GM21717 (cell line): ENCODE measurements around the gene APBB2.

Experiments
- ATAC-seq: cut with Tn5 transposase; IDR thresholded peaks from one replicate; pipeline ENCODE4 v1.9.1; 2021; ENCODE audit warnings: mild to moderate bottlenecking, moderate library complexity; ENCODE audit not compliant: unreplicated experiment

Gene APBB2

DNA sequence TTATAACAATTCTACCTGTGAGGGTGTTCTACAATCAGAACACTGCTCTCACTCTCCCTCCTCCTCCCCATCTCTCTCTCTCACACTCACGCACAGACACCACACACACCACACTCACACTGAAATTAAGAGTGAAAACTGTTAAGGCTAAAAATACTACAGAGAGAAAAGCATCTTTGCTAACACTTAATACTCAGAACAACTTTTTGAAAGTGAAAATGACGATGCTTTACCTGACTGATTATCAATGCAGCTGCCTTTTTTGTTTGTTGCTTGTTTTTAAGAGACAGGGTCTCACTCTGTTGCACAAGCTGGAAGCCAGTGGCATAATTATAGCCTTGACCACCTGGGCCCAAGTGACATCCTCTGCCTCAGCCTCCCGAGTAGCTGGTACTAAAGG is 222.4 kb downstream of the APBB2 start:
- ATAC-seq = peak; percentile 54

DNA sequence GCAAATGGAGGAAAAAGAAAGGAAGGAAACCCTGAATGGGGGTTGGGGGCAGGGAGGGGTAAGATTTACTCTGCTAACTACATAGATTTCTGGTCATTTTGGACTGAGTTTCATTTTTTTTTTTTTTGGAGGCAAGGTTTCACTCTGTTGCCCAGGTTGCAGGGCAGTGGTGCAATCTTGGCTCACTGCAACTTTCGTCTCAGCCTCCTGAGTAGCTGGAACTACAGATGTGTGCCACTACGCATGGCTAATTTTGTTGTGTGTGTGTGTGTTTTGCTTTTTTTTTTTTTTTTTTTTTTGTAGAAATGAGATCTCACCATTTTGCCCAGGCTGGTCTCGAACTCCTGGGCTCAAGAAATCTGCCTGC is 223.5 kb downstream of the APBB2 start:
- no peak for ATAC-seq

GRCh38 chr4:40990236-40990898 is 224.0 kb downstream of the APBB2 start:
- ATAC-seq = no peak

GRCh38 chr4:40987151-40987550 is 227.2 kb downstream of the APBB2 start:
- no peak for ATAC-seq

GRCh38 chr4:40986375-40986774 is 228.0 kb downstream of the APBB2 start:
- no peak for ATAC-seq

- no peak for ATAC-seq
These were observed 230.3 kb downstream of the APBB2 start for GRCh38 chr4:40984051-40984450.

DNA sequence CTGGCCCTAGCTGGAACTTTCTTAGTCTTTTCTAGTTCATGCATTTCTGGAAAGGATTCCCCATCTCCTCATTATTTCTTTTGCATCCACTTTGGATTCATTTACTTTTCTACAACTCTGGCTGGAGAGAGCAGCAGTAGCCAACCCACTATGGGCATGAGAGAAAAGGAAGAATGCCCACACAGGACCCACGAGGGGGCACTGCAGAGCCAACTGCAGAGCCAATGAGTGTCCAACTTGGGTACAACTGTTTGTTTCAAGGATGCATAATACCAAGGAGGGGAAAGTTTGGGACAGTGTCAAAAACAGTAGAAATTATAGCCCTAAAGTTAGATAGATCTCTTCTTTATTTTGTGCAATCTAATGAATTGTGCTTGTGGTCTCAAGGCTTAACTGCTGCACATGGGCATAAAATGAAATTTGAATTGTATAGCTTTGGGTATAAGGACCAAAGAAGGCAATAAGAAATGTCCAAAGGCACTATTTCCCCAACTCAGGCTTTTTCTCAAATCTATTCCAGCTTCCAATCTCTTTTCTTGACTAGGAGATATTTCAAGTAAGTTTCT is 233.9 kb downstream of the APBB2 start:
- ATAC-seq = no peak

- ATAC-seq = no peak
These were observed 235.8 kb downstream of the APBB2 start for GRCh38 chr4:40978548-40978947.

GRCh38 chr4:40976343-40976742 is 238.0 kb downstream of the APBB2 start:
- ATAC-seq = no peak

GRCh38 chr4:40972722-40973121 is 241.6 kb downstream of the APBB2 start:
- ATAC-seq = no peak

GRCh38 chr4:40971338-40971737 is 243.0 kb downstream of the APBB2 start:
- ATAC-seq = no peak

DNA sequence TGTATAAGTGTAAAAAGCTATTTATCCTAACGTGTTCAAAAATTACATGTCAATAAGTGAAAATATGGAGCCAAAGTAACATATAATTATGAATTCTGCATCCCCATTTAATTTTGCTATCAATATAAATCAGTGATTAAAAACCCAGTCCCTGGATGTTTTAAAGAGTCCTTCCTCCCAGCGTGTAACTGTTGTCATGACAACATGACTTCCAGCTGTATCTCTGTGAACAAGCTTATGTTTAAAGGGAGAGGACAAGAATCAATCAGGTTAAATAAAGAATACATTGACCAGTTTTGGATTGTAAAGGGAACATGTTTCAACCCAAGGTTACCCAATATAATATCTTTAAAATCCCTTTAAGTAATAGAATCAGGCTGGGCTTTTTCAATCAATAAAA is 244.8 kb downstream of the APBB2 start:
- ATAC-seq = no peak

DNA sequence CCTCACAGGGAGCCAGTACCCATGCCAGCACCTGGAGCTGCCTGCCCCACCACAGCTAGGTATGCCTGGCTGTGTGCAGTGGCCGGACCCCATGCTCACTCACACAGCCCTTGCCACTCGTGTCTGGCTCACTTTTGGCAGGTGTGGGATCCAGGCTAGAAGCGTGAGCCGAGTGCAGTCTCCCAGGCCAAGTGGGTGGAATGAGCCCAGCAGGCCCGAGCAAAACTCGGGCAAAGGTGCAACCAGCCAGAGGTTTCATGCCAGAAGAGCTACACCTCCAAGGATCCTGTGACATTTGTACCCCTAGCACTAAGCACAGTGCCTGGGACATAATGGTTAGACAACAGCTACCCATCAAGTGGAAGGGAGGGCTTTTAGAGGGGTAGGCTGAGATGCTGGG is 246.8 kb downstream of the APBB2 start:
- no peak for ATAC-seq

DNA sequence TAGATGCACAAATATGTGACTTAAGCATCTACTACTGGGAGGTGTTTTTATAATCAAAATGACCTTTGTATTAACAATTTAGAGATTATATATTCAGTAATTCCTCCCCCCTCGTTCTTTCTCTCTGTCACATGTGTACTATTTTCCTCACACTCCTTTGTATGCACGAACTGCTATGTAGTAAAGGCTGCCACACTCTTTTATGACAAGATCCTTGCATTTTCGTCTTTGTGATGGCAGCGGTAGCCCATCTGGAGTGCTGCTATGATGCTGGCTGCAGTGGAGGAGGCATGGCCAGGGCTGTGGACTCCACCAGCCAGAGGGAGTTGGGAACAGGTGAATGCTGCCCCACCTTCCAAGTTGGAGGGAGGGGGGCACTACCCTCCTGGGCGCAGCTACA is 248.3 kb downstream of the APBB2 start:
- ATAC-seq = no peak

- ATAC-seq = no peak
These were observed 250.4 kb downstream of the APBB2 start for GRCh38 chr4:40963897-40964478.

GRCh38 chr4:40962551-40963180 is 251.7 kb downstream of the APBB2 start:
- no peak for ATAC-seq

DNA sequence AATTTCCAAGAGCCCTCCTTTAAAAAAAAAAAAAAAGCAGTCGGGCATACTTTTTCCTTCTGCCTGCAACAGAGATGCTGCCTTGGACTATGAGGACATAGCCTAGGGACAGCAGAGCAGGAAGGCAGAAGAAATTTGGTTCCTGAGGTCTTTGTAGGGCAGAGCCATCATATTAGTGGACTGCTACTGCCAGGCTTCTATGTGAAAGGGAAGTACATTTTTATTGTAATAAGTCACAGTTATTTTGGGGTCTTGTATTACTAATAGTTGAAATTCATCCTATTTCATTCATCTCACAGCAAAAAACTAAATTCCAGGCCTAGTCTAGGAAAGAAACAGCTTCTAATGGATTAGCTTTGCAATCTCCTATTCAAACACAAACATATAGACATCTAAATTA is 253.4 kb downstream of the APBB2 start:
- ATAC-seq = no peak

DNA sequence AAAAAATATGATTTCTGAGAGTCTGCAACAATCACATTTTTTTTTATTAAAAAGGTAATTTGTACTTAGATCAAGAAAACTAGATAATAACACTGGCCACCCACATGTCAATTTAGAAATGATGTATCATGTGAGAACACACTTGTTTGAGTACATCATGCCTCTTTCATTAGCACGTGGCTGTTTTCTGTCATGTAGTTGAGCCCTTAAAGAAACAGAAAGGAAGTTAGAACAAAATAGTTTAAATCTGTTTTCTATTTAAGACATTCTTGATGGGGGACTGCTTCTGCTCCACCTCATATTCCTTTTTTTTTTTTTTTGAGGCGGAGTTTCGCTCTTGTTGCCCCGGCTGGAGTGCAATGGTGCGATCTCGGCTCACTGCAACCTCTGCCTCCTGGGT is 257.1 kb downstream of the APBB2 start:
- ATAC-seq = no peak

GRCh38 chr4:40956721-40957255 is 257.6 kb downstream of the APBB2 start:
- ATAC-seq = no peak

DNA sequence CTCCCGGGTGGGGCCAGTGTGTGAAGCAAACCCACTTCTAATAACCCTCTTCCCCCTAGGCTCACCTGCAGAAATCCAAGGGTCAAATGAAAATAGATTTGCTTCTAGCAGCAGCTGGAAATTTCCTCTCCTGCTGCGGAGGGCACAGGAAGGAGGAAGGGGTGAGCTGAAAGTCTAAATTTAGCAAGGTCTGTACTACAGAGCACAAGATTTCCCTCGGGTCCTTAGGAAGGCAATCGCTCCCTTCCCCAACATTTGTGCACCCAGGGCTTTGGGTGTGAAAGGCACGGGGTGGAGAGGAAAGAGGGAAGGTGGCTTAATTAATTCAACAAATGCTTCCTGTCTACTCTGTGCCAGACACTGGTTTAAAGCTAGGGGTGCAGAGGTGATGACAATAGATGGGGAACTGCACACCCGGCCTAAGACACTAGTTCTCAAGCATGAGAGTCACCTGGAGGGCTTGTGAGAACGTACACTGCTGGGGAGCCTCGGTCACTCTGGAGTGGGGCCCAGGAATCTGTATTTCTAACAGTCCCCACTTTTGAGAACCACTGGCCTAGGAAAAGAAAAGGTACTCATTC is 260.2 kb downstream of the APBB2 start:
- no peak for ATAC-seq

- no peak for ATAC-seq
These were observed 260.9 kb downstream of the APBB2 start for GRCh38 chr4:40953283-40954087.
